SHP77 (cell line): ENCODE results near the gene FAR2.
"Not testable (repeated sequence)": the region's sequence is repeated elsewhere in the genome, so short reads cannot be mapped to it uniquely, and the experiment has no call there.

Experiments
- DNase-seq, 2 experiments: peaks; one replicate each; lab custom pipeline; 2025; lab: John Stamatoyannopoulos, UW

FAR2 gene

GRCh38 chr12:29148911-29149690 is at the start of gene FAR2:
Gene FAR2 (plus strand): TSS chr12:29149278. CDS start chr12:29270450, 121,172 bp downstream.
- DNase-seq, result no peak

- DNase-seq, result no peak
Observed at GRCh38 chr12:29102741-29103140, 46.3 kb upstream of the FAR2 start.

- DNase-seq, result no peak
Observed at GRCh38 chr12:29103539-29103974, 45.5 kb upstream of the FAR2 start.

- no peak for DNase-seq
Observed at GRCh38 chr12:29104516-29104915, 44.6 kb upstream of the FAR2 start.

GRCh38 chr12:29110506-29111442 is 38.3 kb upstream of the FAR2 start:
- DNase-seq, result no peak

GRCh38 chr12:29113101-29113500 is 36.0 kb upstream of the FAR2 start:
- no peak for DNase-seq

GRCh38 chr12:29116414-29116813 is 32.7 kb upstream of the FAR2 start:
- DNase-seq, result no peak

- no peak for DNase-seq
Observed at GRCh38 chr12:29131539-29131938, 17.5 kb upstream of the FAR2 start.

GRCh38 chr12:29132316-29132715 is 16.8 kb upstream of the FAR2 start:
- no peak for DNase-seq

- DNase-seq, result no peak
Observed at GRCh38 chr12:29133181-29133580, 15.9 kb upstream of the FAR2 start.

- no peak for DNase-seq
Observed at GRCh38 chr12:29133680-29134079, 15.4 kb upstream of the FAR2 start.

GRCh38 chr12:29138256-29138655 is 10.8 kb upstream of the FAR2 start:
- DNase-seq, result not testable (repeated sequence)

GRCh38 chr12:29138855-29139254 is 10.2 kb upstream of the FAR2 start:
- not testable (repeated sequence) for DNase-seq

GRCh38 chr12:29145372-29146170 is 3.5 kb upstream of the FAR2 start:
- no peak for DNase-seq

- DNase-seq, result no peak
Observed at GRCh38 chr12:29146196-29146595, 2.9 kb upstream of the FAR2 start.

- DNase-seq, result no peak
Observed at GRCh38 chr12:29147731-29148595, 1.1 kb upstream of the FAR2 start.

GRCh38 chr12:29148596-29148910 is 525 bp upstream of the FAR2 start:
- DNase-seq, result no peak

GRCh38 chr12:29149691-29150281 is 708 bp downstream of the FAR2 start:
- no peak for DNase-seq

GRCh38 chr12:29150462-29150861 is 1.4 kb downstream of the FAR2 start:
- DNase-seq, result no peak

GRCh38 chr12:29152223-29152868 is 3.3 kb downstream of the FAR2 start:
- no peak for DNase-seq
